Measurements from ENCODE around the gene GPBP1. TPM values are rescaled to one million over a fixed set of nuclear protein-coding genes. Genes with fewer than 3 reads are reported as not detected.
A peak's percentile ranks its signal among the peaks of the same experiment; 100 is the strongest.

Gene GPBP1
- total and polyA plus RNA-seq, 2 experiments from 2014 or later: 105 to 109 TPM

DNA sequence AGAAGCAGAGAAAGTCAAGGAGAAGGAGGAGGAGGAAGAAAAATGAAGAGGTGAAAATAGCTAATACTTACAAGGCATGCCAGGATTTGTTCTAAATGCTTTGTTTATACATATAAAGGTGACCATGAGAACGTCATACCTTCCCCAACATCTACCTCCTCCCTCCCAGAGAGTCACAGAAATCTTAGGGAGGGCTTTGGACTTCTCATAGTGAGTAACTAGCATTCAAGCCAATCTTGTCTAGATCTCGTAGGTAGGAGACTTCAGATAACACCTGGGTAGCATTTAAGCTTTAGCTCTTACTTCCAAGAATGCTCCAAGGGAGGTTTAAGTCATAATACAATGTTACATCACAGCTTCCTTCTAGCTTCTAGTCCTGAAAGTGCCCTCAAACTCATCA lies 36.5 kb upstream of the GPBP1 start:
- H4K20me1 ChIP-seq (replicated peaks; ENCODE audit: insufficient read depth): no peaks in the 10 kb centered on the region
- TF ChIP-seq ZNF331 (CRISPR knock-in tag; IDR thresholded peaks at IDR 0.05; ENCODE audit: low read depth) (no peak), CREB1 (CRISPR knock-in tag; IDR thresholded peaks at IDR 0.05; ENCODE audit: low read depth) (no peak), ZNF114 (CRISPR knock-in tag; IDR thresholded peaks at IDR 0.05) (no peak), EZH2phosphoT487 (IDR thresholded peaks at IDR 0.05; ENCODE audit: unreplicated experiment) (no peak), JUNB (IDR thresholded peaks at IDR 0.05; ENCODE audit: unreplicated experiment) (no peak), STAT1 (IDR thresholded peaks at IDR 0.05; ENCODE audit: unreplicated experiment) (no peak), POLR2AphosphoS5 (IDR thresholded peaks at IDR 0.05; ENCODE audit: low read depth) (no peak), EZH2 (IDR thresholded peaks at IDR 0.05; ENCODE audit: low read depth, unreplicated experiment) (no peak), NANOG (IDR thresholded peaks at IDR 0.05; ENCODE audit: borderline replicate concordance) (no peak)
- TF ChIP-seq, protein P1, sequence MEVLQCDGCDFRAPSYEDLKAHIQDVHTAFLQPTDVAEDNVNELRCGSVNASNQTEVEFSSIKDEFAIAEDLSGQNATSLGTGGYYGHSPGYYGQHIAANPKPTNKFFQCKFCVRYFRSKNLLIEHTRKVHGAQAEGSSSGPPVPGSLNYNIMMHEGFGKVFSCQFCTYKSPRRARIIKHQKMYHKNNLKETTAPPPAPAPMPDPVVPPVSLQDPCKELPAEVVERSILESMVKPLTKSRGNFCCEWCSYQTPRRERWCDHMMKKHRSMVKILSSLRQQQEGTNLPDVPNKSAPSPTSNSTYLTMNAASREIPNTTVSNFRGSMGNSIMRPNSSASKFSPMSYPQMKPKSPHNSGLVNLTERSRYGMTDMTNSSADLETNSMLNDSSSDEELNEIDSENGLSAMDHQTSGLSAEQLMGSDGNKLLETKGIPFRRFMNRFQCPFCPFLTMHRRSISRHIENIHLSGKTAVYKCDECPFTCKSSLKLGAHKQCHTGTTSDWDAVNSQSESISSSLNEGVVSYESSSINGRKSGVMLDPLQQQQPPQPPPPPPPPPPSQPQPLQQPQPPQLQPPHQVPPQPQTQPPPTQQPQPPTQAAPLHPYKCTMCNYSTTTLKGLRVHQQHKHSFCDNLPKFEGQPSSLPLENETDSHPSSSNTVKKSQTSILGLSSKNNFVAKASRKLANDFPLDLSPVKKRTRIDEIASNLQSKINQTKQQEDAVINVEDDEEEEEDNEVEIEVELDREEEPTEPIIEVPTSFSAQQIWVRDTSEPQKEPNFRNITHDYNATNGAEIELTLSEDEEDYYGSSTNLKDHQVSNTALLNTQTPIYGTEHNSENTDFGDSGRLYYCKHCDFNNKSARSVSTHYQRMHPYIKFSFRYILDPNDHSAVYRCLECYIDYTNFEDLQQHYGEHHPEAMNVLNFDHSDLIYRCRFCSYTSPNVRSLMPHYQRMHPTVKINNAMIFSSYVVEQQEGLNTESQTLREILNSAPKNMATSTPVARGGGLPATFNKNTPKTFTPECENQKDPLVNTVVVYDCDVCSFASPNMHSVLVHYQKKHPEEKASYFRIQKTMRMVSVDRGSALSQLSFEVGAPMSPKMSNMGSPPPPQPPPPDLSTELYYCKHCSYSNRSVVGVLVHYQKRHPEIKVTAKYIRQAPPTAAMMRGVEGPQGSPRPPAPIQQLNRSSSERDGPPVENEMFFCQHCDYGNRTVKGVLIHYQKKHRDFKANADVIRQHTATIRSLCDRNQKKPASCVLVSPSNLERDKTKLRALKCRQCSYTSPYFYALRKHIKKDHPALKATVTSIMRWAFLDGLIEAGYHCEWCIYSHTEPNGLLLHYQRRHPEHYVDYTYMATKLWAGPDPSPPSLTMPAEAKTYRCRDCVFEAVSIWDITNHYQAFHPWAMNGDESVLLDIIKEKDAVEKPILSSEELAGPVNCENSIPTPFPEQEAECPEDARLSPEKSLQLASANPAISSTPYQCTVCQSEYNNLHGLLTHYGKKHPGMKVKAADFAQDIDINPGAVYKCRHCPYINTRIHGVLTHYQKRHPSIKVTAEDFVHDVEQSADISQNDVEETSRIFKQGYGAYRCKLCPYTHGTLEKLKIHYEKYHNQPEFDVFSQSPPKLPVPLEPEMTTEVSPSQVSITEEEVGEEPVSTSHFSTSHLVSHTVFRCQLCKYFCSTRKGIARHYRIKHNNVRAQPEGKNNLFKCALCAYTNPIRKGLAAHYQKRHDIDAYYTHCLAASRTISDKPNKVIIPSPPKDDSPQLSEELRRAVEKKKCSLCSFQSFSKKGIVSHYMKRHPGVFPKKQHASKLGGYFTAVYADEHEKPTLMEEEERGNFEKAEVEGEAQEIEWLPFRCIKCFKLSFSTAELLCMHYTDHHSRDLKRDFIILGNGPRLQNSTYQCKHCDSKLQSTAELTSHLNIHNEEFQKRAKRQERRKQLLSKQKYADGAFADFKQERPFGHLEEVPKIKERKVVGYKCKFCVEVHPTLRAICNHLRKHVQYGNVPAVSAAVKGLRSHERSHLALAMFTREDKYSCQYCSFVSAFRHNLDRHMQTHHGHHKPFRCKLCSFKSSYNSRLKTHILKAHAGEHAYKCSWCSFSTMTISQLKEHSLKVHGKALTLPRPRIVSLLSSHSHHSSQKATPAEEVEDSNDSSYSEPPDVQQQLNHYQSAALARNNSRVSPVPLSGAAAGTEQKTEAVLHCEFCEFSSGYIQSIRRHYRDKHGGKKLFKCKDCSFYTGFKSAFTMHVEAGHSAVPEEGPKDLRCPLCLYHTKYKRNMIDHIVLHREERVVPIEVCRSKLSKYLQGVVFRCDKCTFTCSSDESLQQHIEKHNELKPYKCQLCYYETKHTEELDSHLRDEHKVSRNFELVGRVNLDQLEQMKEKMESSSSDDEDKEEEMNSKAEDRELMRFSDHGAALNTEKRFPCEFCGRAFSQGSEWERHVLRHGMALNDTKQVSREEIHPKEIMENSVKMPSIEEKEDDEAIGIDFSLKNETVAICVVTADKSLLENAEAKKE (CRISPR knock-in tag; IDR thresholded peaks at IDR 0.05): no peak
- TF ChIP-seq, protein P2, sequence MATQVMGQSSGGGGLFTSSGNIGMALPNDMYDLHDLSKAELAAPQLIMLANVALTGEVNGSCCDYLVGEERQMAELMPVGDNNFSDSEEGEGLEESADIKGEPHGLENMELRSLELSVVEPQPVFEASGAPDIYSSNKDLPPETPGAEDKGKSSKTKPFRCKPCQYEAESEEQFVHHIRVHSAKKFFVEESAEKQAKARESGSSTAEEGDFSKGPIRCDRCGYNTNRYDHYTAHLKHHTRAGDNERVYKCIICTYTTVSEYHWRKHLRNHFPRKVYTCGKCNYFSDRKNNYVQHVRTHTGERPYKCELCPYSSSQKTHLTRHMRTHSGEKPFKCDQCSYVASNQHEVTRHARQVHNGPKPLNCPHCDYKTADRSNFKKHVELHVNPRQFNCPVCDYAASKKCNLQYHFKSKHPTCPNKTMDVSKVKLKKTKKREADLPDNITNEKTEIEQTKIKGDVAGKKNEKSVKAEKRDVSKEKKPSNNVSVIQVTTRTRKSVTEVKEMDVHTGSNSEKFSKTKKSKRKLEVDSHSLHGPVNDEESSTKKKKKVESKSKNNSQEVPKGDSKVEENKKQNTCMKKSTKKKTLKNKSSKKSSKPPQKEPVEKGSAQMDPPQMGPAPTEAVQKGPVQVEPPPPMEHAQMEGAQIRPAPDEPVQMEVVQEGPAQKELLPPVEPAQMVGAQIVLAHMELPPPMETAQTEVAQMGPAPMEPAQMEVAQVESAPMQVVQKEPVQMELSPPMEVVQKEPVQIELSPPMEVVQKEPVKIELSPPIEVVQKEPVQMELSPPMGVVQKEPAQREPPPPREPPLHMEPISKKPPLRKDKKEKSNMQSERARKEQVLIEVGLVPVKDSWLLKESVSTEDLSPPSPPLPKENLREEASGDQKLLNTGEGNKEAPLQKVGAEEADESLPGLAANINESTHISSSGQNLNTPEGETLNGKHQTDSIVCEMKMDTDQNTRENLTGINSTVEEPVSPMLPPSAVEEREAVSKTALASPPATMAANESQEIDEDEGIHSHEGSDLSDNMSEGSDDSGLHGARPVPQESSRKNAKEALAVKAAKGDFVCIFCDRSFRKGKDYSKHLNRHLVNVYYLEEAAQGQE (IDR thresholded peaks at IDR 0.05; ENCODE audit: unreplicated experiment): no peak
- TF ChIP-seq, protein P3, sequence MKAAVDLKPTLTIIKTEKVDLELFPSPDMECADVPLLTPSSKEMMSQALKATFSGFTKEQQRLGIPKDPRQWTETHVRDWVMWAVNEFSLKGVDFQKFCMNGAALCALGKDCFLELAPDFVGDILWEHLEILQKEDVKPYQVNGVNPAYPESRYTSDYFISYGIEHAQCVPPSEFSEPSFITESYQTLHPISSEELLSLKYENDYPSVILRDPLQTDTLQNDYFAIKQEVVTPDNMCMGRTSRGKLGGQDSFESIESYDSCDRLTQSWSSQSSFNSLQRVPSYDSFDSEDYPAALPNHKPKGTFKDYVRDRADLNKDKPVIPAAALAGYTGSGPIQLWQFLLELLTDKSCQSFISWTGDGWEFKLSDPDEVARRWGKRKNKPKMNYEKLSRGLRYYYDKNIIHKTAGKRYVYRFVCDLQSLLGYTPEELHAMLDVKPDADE (IDR thresholded peaks at IDR 0.05): no peak
- TF ChIP-seq, protein P4, sequence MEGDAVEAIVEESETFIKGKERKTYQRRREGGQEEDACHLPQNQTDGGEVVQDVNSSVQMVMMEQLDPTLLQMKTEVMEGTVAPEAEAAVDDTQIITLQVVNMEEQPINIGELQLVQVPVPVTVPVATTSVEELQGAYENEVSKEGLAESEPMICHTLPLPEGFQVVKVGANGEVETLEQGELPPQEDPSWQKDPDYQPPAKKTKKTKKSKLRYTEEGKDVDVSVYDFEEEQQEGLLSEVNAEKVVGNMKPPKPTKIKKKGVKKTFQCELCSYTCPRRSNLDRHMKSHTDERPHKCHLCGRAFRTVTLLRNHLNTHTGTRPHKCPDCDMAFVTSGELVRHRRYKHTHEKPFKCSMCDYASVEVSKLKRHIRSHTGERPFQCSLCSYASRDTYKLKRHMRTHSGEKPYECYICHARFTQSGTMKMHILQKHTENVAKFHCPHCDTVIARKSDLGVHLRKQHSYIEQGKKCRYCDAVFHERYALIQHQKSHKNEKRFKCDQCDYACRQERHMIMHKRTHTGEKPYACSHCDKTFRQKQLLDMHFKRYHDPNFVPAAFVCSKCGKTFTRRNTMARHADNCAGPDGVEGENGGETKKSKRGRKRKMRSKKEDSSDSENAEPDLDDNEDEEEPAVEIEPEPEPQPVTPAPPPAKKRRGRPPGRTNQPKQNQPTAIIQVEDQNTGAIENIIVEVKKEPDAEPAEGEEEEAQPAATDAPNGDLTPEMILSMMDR (conservative IDR thresholded peaks at IDR 0.05; ENCODE audit: low read depth in 2 of 2): no peak
- H3K4me1 ChIP-seq (ENCODE audit: insufficient read depth): no peaks in the 10 kb centered on the region
- no peaks in the 10 kb centered on the region for H3K79me2 ChIP-seq (replicated peaks; ENCODE audit: insufficient read depth)
- no peak overlapping the region for H3K4me3 ChIP-seq
- no peak overlapping the region for H3K4me2 ChIP-seq
- DNase-seq (ENCODE audit: low spot score) (no peak), ATAC-seq (no peak)
- H3K36me3 ChIP-seq (ENCODE audit: insufficient read depth): no peaks in the 10 kb centered on the region
- H3K27ac Mint-ChIP-seq: no peak overlapping the region
- no peaks in the 10 kb centered on the region for H3K27me3 ChIP-seq (ENCODE audit: insufficient read depth)
- no peaks in the 10 kb centered on the region for H3F3A ChIP-seq (replicated peaks; ENCODE audit: low read depth)
- H3K4me1 Mint-ChIP-seq: no peaks in the 10 kb centered on the region; the same call in 2 of the 3 replicates
- peaks cover 4% of the 10 kb centered on the region for H3K27me3 Mint-ChIP-seq (ENCODE audit: insufficient read depth, low read depth, poor library complexity)
- H3K4me3 Mint-ChIP-seq: no peak overlapping the region
- H2AFZ ChIP-seq: 0 out of 2 replicates have a peak overlapping the region, but pooled peaks have one; percentile 72
- no peaks in the 10 kb centered on the region for H3K9me3 Mint-ChIP-seq
- H3K36me3 Mint-ChIP-seq (ENCODE audit: low read depth): no peaks in the 10 kb centered on the region
- no peak overlapping the region for H3K27ac ChIP-seq (ENCODE audit: low read depth)
- no peaks in the 10 kb centered on the region for H3K9me2 ChIP-seq (ENCODE audit: insufficient read depth)

Measured in GM23338 (cell line).